HEK293T (cell line): ENCODE data around the gene MEF2A.

Experiments
- ELF4 ChIP-seq: fragments of 450-650 bp; IDR thresholded peaks from 2 replicates; pipeline ENCODE4 v1.6.1; 2017; ENCODE audit warnings: antibody characterized with exemption
- SP1 ChIP-seq: fragments of 450-650 bp; IDR thresholded peaks from 2 replicates; pipeline ENCODE4 v1.6.1; 2017

DNA sequence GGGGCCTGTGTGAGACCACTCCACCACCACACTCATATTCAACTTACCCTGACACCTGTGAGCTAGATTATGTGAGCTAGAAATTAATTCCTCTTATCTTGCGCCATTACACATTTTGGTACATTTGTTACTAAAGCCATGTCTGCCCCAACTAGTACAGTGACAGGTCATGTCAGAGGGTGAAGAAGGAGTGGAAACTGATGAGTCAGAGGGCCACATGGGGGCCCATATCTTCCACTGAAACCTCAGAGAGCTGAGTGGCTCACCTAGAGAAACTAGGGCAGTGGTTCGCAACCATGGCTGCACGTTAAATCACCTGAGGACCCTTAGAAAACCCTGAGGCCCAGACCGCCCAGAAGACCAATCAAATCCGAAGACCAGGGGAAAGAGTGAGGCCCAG is 15.7 kb upstream of the MEF2A start:
- TF ChIP-seq SP1 (no peak), ELF4 (no peak)
